Stromal cell of bone marrow (primary cell): ENCODE data around the gene PELI2.

Experiments used
- DNase-seq: peaks from one replicate; pipeline ENCODE4 v3.0.0-alpha.2; 2012; ENCODE audit warnings: low read depth

PELI2 gene

DNA sequence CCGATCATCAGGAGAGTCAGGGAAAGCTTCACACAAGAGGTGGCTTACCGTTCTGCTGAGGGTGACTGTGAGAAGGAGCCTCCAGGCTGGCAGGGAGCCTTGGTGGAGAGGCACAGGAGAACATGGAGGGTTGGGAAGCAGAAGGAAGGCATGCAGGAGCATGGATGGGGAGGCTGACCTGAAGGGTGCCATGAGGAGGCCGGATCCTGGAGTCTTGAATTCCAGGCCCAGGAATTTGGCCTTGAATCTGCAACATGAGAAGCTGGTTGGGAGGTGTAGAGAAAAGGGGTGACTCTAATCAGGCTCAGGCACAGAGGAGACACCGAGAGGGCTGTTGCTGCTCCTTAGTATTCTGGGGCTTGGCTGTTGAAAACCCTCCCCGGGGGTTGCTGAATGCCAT lies 130.2 kb downstream of the PELI2 start:
- no peak for DNase-seq

GRCh38 chr14:56261046-56261445 lies 142.8 kb downstream of the PELI2 start:
- DNase-seq: no peak

DNA sequence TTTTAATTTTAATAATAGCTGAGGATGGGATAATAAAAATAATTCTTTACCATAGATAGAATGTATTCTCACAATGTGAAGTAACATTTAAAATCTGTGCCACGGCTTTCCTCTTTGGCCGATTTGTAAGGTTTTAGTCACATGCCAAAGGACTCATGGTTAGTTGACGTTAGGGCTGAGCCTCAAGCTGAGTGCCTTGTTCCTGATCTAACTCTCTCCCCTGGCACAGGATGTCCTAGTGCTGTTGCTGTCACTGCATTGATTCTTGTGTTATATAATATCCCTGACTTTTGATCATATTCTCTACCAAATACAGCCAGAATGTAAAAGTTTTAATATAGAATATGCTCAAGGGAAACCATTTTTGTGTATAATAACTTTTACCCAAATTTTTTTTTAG lies 144.3 kb downstream of the PELI2 start:
- no peak for DNase-seq

GRCh38 chr14:56268039-56268438 lies 149.8 kb downstream of the PELI2 start:
- DNase-seq: no peak

DNA sequence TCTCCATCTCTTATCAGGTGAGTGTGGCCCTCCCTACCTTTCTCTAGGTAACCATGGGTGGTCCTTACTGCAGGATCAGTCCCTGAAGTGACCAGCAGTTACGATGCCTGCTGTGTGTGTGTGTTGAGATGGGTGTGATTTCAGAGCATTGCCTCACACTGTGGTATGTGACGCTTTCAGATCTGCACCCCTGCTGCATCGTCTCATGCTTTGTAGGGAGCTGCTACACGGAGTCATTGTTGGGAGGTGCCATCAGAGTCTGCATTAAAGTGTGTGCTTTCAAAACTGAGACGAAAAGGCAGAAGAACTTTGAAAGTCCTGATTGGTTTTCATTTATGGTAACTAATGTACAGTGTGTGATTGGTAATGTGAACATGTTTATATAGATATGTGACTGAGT lies 150.5 kb downstream of the PELI2 start:
- DNase-seq: no peak

DNA sequence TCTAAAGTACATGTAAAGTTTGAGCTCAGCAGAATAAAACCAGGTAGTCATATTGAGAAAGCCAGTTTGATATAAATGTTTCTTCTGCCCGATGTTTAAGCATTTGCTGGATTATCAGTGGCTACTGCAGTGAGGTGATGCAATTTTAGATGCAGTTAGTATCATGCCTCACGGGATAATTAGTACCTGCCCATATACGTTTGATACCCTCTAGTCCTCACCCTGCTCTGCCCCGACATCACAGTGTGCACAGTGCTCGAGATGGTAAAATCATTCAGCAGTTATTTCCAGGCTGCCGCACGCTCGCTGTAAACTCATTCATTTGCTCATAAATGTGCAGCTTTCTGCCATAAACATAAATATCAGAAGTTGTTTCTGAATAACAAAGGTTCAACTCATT lies 152.7 kb downstream of the PELI2 start:
- no peak for DNase-seq

DNA sequence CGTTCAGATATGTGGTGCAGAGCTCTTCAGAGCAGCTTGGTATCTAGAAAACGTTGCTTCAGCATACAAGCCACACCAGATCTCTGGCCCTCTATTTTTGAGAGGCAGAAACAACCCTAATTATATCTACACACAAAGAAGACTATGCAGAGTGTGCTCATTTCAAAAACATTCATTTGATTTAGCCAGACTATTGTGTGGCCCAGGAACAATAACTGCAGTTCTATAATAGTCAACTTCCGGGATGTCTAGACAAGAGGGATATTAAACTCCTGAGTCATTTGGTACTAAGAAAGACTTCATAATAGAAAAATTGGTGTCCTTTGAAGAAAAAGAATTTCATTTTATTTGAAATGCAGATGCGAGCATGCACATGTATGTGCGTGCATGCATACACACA lies 153.8 kb downstream of the PELI2 start:
- DNase-seq: peak; percentile 30

DNA sequence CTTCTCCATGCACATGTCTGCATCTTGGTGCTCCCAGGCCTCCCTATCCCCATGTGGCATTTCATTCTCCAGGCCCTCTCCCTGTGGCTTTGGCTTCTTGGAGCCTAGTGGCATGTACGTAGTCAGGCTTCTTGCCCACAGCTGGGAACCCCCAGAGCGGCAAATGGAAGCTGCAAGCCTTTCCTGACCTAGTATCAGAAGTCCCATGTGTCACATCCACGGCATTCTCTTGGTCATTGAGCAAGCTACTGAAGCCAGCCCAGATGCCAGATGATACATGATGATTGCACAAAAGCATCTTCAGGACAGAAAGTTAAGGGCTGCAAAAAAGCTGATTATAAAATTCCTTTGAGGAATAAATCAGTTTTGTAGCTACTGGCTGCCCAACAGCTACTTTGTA lies 154.9 kb downstream of the PELI2 start:
- DNase-seq: peak; percentile 31

DNA sequence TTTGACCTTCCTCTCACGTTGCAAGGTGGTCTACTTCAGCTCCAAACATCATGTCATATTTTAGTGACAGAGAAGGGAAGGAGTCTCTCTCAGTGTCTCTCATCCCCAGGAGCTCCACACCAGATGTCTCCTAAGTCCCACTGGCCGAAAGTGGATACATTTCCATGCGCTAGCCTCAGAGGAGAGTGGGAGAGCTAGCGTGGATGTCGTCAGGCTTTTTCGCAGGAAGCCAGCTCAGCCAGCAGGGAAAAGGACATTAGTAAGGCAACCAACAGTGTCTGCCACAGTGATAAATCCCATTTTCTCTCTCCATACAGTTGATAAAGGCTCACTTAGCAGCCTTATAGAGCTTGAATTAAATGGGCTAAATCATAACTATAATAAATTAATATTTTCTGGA lies 155.7 kb downstream of the PELI2 start:
- no peak for DNase-seq

GRCh38 chr14:56274556-56274955 lies 156.3 kb downstream of the PELI2 start:
- no peak for DNase-seq

DNA sequence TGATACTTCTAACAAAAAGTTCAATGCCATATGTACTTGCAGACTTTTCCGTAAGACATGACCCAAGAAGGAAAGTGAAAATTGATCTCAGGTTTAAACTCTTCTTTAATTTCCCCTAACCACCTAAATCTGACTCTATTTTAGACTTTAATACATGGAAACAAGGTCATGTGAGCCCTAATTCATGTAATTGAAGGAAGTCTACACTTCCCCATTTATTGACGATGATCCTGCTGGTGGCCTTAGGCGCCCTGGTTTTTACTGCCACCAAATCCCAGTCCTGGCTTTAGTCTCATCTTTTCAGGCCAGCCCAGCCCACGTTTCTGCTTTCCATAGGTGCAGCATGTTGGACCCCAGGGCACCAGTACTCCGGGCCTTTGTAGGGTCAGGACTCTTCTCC lies 157.9 kb downstream of the PELI2 start:
- no peak for DNase-seq

DNA sequence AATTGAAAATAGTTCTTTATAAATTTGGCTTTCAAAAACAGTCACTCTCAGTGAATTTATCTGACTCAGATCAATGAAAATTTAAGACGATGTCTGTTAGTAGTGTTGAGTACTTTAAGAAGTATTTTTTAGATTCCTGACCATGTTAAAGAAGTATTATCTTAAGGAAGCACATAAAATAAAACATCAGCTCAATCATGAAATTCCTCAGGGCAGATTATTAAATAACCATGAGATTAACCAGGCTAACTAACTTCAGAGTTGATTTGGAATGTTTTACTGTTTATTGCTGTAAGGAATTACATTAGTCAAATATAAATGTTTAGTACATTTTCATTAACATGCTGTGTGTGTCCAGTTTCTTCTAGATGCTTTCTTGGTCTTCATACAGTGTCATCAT lies 160.2 kb downstream of the PELI2 start:
- DNase-seq: no peak

- DNase-seq: no peak
These were observed 162.6 kb downstream of the PELI2 start for GRCh38 chr14:56280843-56281242.

DNA sequence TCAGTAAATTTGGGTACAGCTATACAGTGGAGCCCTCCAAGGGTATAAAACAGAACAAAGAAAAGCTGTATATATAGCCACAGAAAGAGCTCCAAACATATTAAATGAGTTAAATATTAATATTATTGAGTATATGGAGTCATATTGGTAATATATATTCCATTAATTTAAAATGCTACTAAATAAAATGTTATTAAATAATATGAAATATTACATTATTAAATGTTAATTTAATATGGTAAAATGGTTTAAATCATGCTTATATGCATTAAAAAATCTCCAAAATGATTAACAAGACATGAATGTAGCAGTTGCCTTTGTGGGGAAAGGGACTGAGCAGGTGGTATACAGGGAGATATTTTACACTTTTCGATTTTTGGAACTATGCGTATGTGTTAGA lies 164.0 kb downstream of the PELI2 start:
- no peak for DNase-seq

- no peak for DNase-seq
These were observed 166.4 kb downstream of the PELI2 start for GRCh38 chr14:56284641-56285040.

- DNase-seq: no peak
These were observed 170.9 kb downstream of the PELI2 start for GRCh38 chr14:56289155-56289554.

GRCh38 chr14:56290195-56290594 lies 172.0 kb downstream of the PELI2 start:
- no peak for DNase-seq

DNA sequence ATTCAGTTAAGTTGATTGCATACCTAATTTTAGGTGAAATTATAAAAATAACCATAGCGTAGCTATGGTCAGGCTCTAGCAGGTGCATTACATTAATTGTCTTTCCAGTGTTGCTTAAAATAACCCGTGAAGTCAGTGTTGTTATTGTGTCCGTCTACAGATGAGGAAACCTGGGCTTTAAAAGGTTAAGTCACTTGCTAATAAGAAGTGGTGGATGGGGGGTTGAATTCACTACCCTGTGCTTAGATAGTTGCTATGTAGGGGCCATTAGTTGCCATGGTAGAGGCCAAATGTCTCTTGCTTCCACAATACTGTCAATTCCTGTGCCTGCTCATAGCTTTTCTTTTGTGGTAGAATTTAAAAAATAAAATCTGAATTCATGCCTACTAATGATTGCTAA lies 174.8 kb downstream of the PELI2 start:
- no peak for DNase-seq

DNA sequence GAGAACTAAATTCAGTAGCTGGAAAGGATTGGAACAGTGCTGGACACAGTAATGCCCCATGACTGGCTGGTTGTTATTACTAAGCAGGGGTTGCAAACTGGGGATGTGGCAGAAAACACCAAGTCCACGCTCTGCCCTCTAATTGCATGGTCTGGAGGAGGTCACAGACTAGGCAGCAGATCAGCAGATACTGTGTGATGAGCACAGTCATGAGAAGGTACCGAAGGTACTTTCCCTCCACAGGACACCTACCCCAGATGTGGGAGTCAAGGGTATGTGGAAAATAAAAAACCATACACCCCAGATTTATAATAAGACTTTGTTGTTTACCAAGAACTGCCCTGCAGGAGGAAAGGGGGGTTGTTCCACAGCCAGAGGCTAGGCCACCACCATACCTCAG lies 175.3 kb downstream of the PELI2 start:
- no peak for DNase-seq

DNA sequence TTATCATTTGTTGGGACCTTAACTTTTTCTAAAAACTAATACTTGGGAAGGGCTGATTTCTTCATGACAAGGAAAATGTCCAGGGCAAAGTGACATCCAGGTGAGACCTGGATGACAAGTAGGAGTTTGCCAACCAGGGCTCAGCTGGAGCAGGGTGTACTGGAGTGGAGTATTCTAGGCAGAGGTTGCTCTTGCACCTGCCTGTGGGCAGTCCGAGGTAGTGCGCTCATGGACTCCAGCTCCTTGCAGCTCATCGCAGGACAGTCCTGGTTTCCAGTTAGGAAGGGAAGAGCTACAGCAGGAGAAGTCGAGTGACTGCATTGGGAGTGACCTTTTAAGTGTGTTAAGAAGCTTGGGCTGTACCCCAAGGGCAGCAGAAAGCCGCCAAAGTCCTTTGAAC lies 175.9 kb downstream of the PELI2 start:
- DNase-seq: no peak

DNA sequence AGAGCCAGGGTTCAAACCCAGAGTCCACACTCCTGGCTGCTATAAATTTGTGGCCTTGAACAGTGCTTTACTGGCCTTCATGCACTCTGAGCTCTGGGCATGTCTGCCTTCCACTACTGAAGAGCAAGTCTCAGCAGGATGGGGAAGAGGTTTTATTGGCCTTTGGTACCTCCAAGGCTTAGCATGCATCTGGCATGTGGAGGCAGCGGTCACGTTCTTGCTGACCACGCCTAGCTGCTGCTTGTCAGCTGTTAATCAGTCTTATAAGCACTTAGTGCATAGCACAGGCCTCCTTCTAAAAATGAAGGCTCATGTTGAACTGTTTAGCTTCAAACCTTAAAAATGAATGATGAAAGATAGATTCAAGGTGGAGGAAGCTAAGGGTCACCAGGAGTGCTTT lies 177.5 kb downstream of the PELI2 start:
- DNase-seq: no peak

DNA sequence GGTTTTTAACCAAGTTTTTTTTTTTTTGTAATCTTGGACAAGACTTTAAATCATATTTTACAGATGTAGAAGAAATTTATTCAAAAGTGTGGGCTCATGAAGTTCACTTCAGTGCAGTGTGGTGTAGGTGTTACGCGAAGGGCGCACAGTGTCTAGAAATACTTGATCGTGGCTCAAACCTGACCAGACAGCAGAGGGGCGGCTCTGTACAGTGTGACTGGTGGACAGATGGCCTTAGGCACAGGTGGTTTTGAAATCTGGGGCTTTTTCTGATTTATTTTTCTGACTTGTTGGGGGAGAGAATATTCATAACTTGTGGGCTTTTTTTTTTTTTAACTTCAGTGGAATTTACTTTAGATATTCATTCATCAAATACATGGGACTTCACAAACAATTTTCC lies 179.2 kb downstream of the PELI2 start:
- DNase-seq: no peak

DNA sequence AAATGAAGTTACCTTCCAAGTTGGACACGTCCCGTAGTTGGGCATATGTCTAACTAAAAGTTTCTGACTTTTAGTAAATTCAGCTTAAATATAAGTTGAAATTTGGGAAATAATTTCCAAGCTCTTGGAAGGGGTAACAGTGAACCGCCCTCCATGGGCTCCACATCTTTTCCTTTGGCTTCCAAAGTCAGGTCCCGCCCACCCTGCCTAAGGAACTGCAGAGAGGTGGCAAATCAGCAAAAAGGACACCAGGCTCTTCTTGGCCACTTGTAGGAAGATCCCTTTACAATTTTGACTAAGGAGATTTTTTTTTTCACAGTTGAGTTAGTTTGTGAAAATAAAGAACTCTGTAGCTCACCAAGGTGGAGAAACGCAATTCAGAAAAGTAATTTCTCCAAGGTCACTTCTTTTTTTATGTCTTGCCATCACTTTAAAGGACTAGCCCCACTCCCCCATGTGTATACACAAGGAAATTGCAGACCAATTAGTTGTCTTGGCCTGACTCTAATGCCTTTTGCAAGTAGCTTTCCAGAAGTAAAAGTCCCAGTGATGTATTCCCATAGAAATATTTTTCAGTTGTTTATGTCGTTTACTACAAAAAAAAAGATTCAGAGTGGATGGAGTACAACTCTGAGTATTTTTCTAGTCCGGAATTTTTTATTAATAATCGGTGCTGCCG lies 181.2 kb downstream of the PELI2 start:
- no peak for DNase-seq

- DNase-seq: no peak
These were observed 182.3 kb downstream of the PELI2 start for GRCh38 chr14:56300495-56300894.

DNA sequence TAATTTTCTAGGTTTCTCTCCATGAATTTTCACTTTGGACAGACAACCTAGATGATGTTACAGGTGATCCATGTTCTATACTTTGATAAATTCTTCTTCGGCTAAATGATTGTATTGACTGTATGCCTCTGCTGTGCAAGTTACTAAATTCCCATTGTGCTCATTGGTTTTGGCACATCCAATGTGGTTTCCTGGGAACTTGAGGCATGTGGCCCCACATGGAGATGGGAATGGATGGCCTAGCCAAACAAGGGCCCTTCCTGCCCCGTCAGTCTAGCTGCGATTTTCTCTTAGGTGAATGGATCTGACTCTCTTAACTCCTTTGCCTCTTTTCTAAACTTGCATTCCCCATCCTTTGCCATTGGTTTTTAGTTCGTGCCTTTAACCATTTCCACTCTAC lies 186.2 kb downstream of the PELI2 start:
- DNase-seq: no peak
